ENCODE data around the gene TPST2. TPM values are rescaled to one million over a fixed set of nuclear protein-coding genes. Genes with fewer than 3 reads are reported as not detected.

Gene TPST2
- total and polyA plus RNA-seq, 2 donors (not counting 3 experiments of a cell fraction or from before 2014, with no cell fraction given), result 49.4 to 121 TPM

GRCh38 chr22:26636296-26636695, 46.4 kb upstream of the TPST2 start:
- peaks cover 8% of the 10 kb centered on the region for H3K4me1 ChIP-seq (ENCODE audit: control insufficient read depth, extremely low read depth, insufficient read depth, low read length)
- no peaks in the 10 kb centered on the region for H3K36me3 ChIP-seq (ENCODE audit: control insufficient read depth in 2 of 2, extremely low read depth in 1 of 2, insufficient read depth in 2 of 2, low read length in 2 of 2)
- H3K79me2 ChIP-seq (ENCODE audit: control insufficient read depth, insufficient read depth, low read length), result no peaks in the 10 kb centered on the region
- ChIA-PET POLR2A (no interaction called here), CTCF (no interaction called here)
- BruUV-seq (replicated peaks), result no TSS peak
- intact Hi-C loops (cut with micrococcal nuclease), result no loop called here
- no peaks in the 10 kb centered on the region for H3K27me3 ChIP-seq (ENCODE audit: control insufficient read depth in 2 of 2, insufficient read depth in 2 of 2, low read length in 2 of 2)
- dilution Hi-C loops (cut with MboI; ENCODE audit: extremely low pct_ligation_motif_present, low sequenced_read_pairs), result no loop called here
- H3K9me3 ChIP-seq (replicated peaks; ENCODE audit: control insufficient read depth, insufficient read depth, low read length), result no peaks in the 10 kb centered on the region
- TF ChIP-seq JUN (IDR thresholded peaks at IDR 0.05; ENCODE audit: borderline replicate concordance, insufficient read depth, insufficient read length, low read depth) (no peak), MYC (IDR thresholded peaks at IDR 0.05; ENCODE audit: low read depth, low read length) (no peak), GATA2 (IDR thresholded peaks at IDR 0.05; ENCODE audit: insufficient read depth, insufficient read length, low read depth, low read length) (no peak), POLR2A (IDR thresholded peaks at IDR 0.05; ENCODE audit: low read depth, low read length) (no peak), EZH2 (IDR thresholded peaks at IDR 0.05; ENCODE audit: borderline replicate concordance, low read depth, low read length, severe bottlenecking) (no peak)
- TF ChIP-seq, protein P1, sequence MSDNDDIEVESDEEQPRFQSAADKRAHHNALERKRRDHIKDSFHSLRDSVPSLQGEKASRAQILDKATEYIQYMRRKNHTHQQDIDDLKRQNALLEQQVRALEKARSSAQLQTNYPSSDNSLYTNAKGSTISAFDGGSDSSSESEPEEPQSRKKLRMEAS (IDR thresholded peaks at IDR 0.05; ENCODE audit: insufficient read depth, insufficient read length), result no peak
- H3K9me1 ChIP-seq (replicated peaks; ENCODE audit: control insufficient read depth, extremely low read depth, insufficient read depth, low read length), result no peaks in the 10 kb centered on the region
- DNase-seq (ENCODE audit: low read depth, low spot score), result no peak
- no peak overlapping the region for H3K4me2 ChIP-seq (ENCODE audit: insufficient read depth, low read length)
- no peak overlapping the region for H3K4me3 ChIP-seq (replicated peaks in 1 of 3; ENCODE audit: insufficient read depth in 1 of 3, low read depth in 1 of 3, low read length in 3 of 3)
- no peaks in the 10 kb centered on the region for H4K20me1 ChIP-seq (replicated peaks; ENCODE audit: control insufficient read depth, extremely low read depth, insufficient read depth, low read length)
- no peak overlapping the region for H3K9ac ChIP-seq (replicated peaks; ENCODE audit: extremely low read depth, insufficient read depth, low read length)
- H2AFZ ChIP-seq (ENCODE audit: low read depth, low read length), result no peak overlapping the region
- no peak overlapping the region for H3K27ac ChIP-seq (ENCODE audit: insufficient read depth, low read depth, low read length)
- FAIRE-seq, result no peak

DNA sequence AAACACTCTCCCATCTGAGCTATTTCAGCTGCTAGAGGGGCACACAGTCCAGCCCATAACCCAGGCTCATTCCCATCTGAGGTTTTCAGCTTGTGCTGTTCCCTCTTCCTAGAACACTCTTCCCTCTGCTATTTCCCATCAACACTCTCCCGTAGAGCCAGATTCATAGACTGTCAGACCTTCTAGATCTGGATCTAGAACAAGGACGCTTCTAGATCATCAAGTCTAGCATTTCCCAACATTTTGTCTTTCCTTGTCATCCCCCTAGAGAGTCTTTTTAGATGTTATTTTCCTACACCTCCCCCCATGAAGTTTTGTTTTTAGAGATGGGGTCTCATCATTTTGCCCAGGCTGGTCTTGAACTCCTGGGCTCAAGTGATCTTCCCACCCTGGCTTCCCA, 45.2 kb upstream of the TPST2 start:
- intact Hi-C loops (cut with micrococcal nuclease), result no loop called here
- POLR2A ChIA-PET, result no interaction called here
- no peak for DNase-seq (ENCODE audit: low read depth, low spot score)

More for the DNA sequence above, 45.2 kb upstream of the TPST2 start:
- H3K27ac ChIP-seq (ENCODE audit: insufficient read depth, low read depth, low read length), result no peak overlapping the region
- TF ChIP-seq CTCF (IDR thresholded peaks at IDR 0.05; ENCODE audit: extremely low read depth in 1 of 2, insufficient read depth in 1 of 2, low read depth in 1 of 2, low read length in 2 of 2) (no peak), JUN (IDR thresholded peaks at IDR 0.05; ENCODE audit: borderline replicate concordance, insufficient read depth, insufficient read length, low read depth) (no peak), GATA2 (IDR thresholded peaks at IDR 0.05; ENCODE audit: insufficient read depth, insufficient read length, low read depth, low read length) (no peak), EZH2 (IDR thresholded peaks at IDR 0.05; ENCODE audit: borderline replicate concordance, low read depth, low read length, severe bottlenecking) (no peak), POLR2A (IDR thresholded peaks at IDR 0.05; ENCODE audit: low read depth, low read length) (no peak), MYC (IDR thresholded peaks at IDR 0.05; ENCODE audit: low read depth, low read length) (no peak), FOS (IDR thresholded peaks at IDR 0.05; ENCODE audit: borderline replicate concordance, insufficient read depth, low read length) (no peak), POLR2AphosphoS5 (IDR thresholded peaks at IDR 0.05; ENCODE audit: insufficient read depth, low read depth, low read length) (no peak)
- TF ChIP-seq, protein P1 (IDR thresholded peaks at IDR 0.05; ENCODE audit: insufficient read depth, insufficient read length), result no peak
- no peak overlapping the region for H2AFZ ChIP-seq (ENCODE audit: low read depth, low read length)
- no peak overlapping the region for H3K4me3 ChIP-seq (replicated peaks in 1 of 3; ENCODE audit: insufficient read depth in 1 of 3, low read depth in 1 of 3, low read length in 3 of 3)
- H3K9me3 ChIP-seq (replicated peaks; ENCODE audit: control insufficient read depth, insufficient read depth, low read length), result no peaks in the 10 kb centered on the region
- H3K9ac ChIP-seq (replicated peaks; ENCODE audit: extremely low read depth, insufficient read depth, low read length), result no peak overlapping the region
- H4K20me1 ChIP-seq (replicated peaks; ENCODE audit: control insufficient read depth, extremely low read depth, insufficient read depth, low read length), result no peaks in the 10 kb centered on the region
- no TSS peak for BruUV-seq (replicated peaks)
- peaks cover 8% of the 10 kb centered on the region for H3K4me1 ChIP-seq (ENCODE audit: control insufficient read depth, extremely low read depth, insufficient read depth, low read length)
- H3K36me3 ChIP-seq (ENCODE audit: control insufficient read depth in 2 of 2, extremely low read depth in 1 of 2, insufficient read depth in 2 of 2, low read length in 2 of 2), result no peaks in the 10 kb centered on the region
- H3K9me1 ChIP-seq (replicated peaks; ENCODE audit: control insufficient read depth, extremely low read depth, insufficient read depth, low read length), result no peaks in the 10 kb centered on the region
- H3K27me3 ChIP-seq (ENCODE audit: control insufficient read depth in 2 of 2, insufficient read depth in 2 of 2, low read length in 2 of 2), result no peaks in the 10 kb centered on the region
- H3K79me2 ChIP-seq (ENCODE audit: control insufficient read depth, insufficient read depth, low read length), result no peaks in the 10 kb centered on the region
- CTCF ChIA-PET, result no interaction called here
- no peak overlapping the region for H3K4me2 ChIP-seq (ENCODE audit: insufficient read depth, low read length)
- dilution Hi-C loops (cut with MboI; ENCODE audit: extremely low pct_ligation_motif_present, low sequenced_read_pairs), result no loop called here
- FAIRE-seq, result no peak
